H1 (cell line): ENCODE measurements around the gene NGFR. TPM values are rescaled to one million over a fixed set of nuclear protein-coding genes. Genes with fewer than 3 reads are reported as not detected.
A peak's percentile ranks its signal among the peaks of the same experiment; 100 is the strongest.

ENCODE experiments used
- CTCF ChIA-PET: fragments of 300-600 bp; sonication (Branson Sonifier 250); formaldehyde crosslinking; loops from one replicate; lab custom pipeline; 2021; ENCODE audit not compliant: partially characterized antibody; lab: Charles Lee
- POLR2A ChIA-PET: fragments of 300-600 bp; sonication (Branson Sonifier 250); formaldehyde crosslinking; loops from one replicate; lab custom pipeline; 2021; ENCODE audit warnings: inconsistent platforms; ENCODE audit not compliant: partially characterized antibody; lab: Charles Lee
- DNase-seq, 2 experiments: peaks; one replicate each; pipeline versions ENCODE4 v3.0.0 to v3.0.0-alpha.2; 2010 to 2022; ENCODE audit warnings: low spot score in 2 of 2, low read depth in 1 of 2, mixed read lengths in 1 of 2
- FAIRE-seq: peaks from 2 replicates; lab custom pipeline; 2011; peaks lifted over from hg19 to GRCh38; lab: Jason Lieb, UNC
- H2AFZ ChIP-seq: 2 replicates; pipeline ENCODE4 v1.8.1; 2012; ENCODE audit warnings: low read length, inconsistent platforms
- H2AK5ac ChIP-seq: 2 replicates; pipeline ENCODE4 v1.6.1; 2013; ENCODE audit warnings: low read depth, low read length
- H2BK120ac ChIP-seq: replicated peaks from 2 replicates; pipeline ENCODE3; 2013; ENCODE audit warnings: low read depth, low read length, inconsistent platforms
- H2BK12ac ChIP-seq: 2 replicates; pipeline ENCODE4 v1.6.1; 2013; ENCODE audit warnings: low read depth, low read length
- H2BK15ac ChIP-seq: 2 replicates; pipeline ENCODE4 v1.6.1; 2013; ENCODE audit warnings: low read length
- H2BK20ac ChIP-seq: 2 replicates; pipeline ENCODE4 v1.6.1; 2013; ENCODE audit warnings: low read length
- H2BK5ac ChIP-seq: 2 replicates; pipeline ENCODE4 v1.6.1; 2013; ENCODE audit warnings: low read depth, low read length
- H3K14ac ChIP-seq: 2 replicates; pipeline ENCODE4 v1.6.1; 2013; ENCODE audit warnings: inconsistent platforms; ENCODE audit not compliant: insufficient read length
- H3K18ac ChIP-seq: 2 replicates; pipeline ENCODE4 v1.6.1; 2013; ENCODE audit warnings: low read length; ENCODE audit errors: extremely low read depth
- H3K23ac ChIP-seq: 2 replicates; pipeline ENCODE4 v1.6.1; 2013; ENCODE audit warnings: inconsistent platforms; ENCODE audit not compliant: insufficient read length
- H3K23me2 ChIP-seq: 2 replicates; pipeline ENCODE4 v1.6.1; 2013; ENCODE audit warnings: low read depth, low read length
- H3K27ac ChIP-seq: 2 replicates; pipeline ENCODE4 v1.6.1; 2011; ENCODE audit warnings: low read depth, low read length, inconsistent platforms
- H3K27me3 ChIP-seq, 4 experiments: replicated peaks in 1 of 4; 1 replicate in 1 of 4; 2 replicates in 3 of 4; pipeline versions ENCODE4 v1.6.1 to v1.8.1; 2011 to 2013; ENCODE audit warnings: low read length in 3 of 4, mild to moderate bottlenecking in 3 of 4, inconsistent platforms in 2 of 4, mixed read lengths in 2 of 4, moderate library complexity in 1 of 4; ENCODE audit not compliant: control insufficient read depth in 3 of 4, insufficient read depth in 3 of 4; ENCODE audit errors: extremely low read depth in 1 of 4
- H3K36me3 ChIP-seq, 4 experiments: 2 replicates each; pipeline versions ENCODE4 v1.6.1 to v1.8.1; 2011 to 2013; ENCODE audit warnings: mild to moderate bottlenecking in 4 of 4, low read length in 3 of 4, moderate library complexity in 2 of 4, control low read depth in 1 of 4, inconsistent platforms in 1 of 4; ENCODE audit not compliant: insufficient read depth in 4 of 4, control insufficient read depth in 2 of 4
- H3K4ac ChIP-seq: replicated peaks from 2 replicates; pipeline ENCODE3; 2013; ENCODE audit warnings: low read length, low read depth, mixed read lengths, inconsistent platforms; ENCODE audit not compliant: insufficient read length
- H3K4me1 ChIP-seq, 4 experiments: replicated peaks in 1 of 4; 1 replicate in 1 of 4; 2 replicates in 3 of 4; pipeline versions ENCODE4 v1.6.1 to v1.8.1; 2011 to 2013; ENCODE audit warnings: low read length in 3 of 4, inconsistent platforms in 2 of 4, mixed read lengths in 1 of 4; ENCODE audit not compliant: insufficient read depth in 4 of 4, control insufficient read depth in 3 of 4
- H3K4me2 ChIP-seq, 2 experiments: 2 replicates each; pipeline versions ENCODE4 v1.6.1 to v1.8.1; 2011 to 2013; ENCODE audit warnings: low read depth in 2 of 2, low read length in 2 of 2, control low read depth in 1 of 2, inconsistent platforms in 1 of 2, mild to moderate bottlenecking in 1 of 2; ENCODE audit not compliant: insufficient read depth in 1 of 2
- H3K4me3 ChIP-seq, 4 experiments: fragments of 200-600, 300-600 bp in 1 of 4; sonication (generic), shearing (Covaris generic), sonication (Bioruptor Twin) in 1 of 4; 2 replicates each; pipeline versions ENCODE4 v1.5.1 to v1.8.1; 2011 to 2016; ENCODE audit warnings: low read length in 4 of 4, low read depth in 3 of 4, control low read depth in 2 of 4, inconsistent platforms in 2 of 4, mild to moderate bottlenecking in 2 of 4, mixed read lengths in 1 of 4, moderate library complexity in 1 of 4; ENCODE audit not compliant: insufficient read depth in 2 of 4; ENCODE audit errors: extremely low read depth in 1 of 4
- H3K56ac ChIP-seq: replicated peaks from 2 replicates; pipeline ENCODE3; 2013; ENCODE audit warnings: low read depth, mild to moderate bottlenecking, mixed read lengths, low read length, inconsistent platforms; ENCODE audit not compliant: insufficient read length
- H3K79me1 ChIP-seq: 2 replicates; pipeline ENCODE4 v1.6.1; 2013; ENCODE audit warnings: low read depth, low read length, control low read depth
- H3K79me2 ChIP-seq, 2 experiments: 2 replicates each; pipeline versions ENCODE4 v1.6.1 to v1.8.1; 2012 to 2013; ENCODE audit warnings: low read length in 2 of 2, mild to moderate bottlenecking in 2 of 2, inconsistent platforms in 1 of 2; ENCODE audit not compliant: insufficient read depth in 2 of 2, control insufficient read depth in 1 of 2
- H3K9ac ChIP-seq, 4 experiments: replicated peaks in 1 of 4; 1 replicate in 1 of 4; 2 replicates in 3 of 4; pipeline versions ENCODE4 v1.6.1 to v1.8.1; 2011 to 2013; ENCODE audit warnings: low read depth in 3 of 4, low read length in 3 of 4, control low read depth in 2 of 4, mild to moderate bottlenecking in 2 of 4, moderate library complexity in 2 of 4, inconsistent platforms in 1 of 4; ENCODE audit errors: extremely low read depth in 1 of 4
- H3K9me3 ChIP-seq, 2 experiments: 2 replicates each; pipeline versions ENCODE4 v1.6.1 to v1.8.1; 2012 to 2013; ENCODE audit warnings: mild to moderate bottlenecking in 2 of 2, moderate library complexity in 2 of 2, control low read depth in 1 of 2, inconsistent platforms in 1 of 2, low read depth in 1 of 2, low read length in 1 of 2, mixed read lengths in 1 of 2; ENCODE audit not compliant: insufficient read depth in 2 of 2
- H4K20me1 ChIP-seq, 2 experiments: replicated peaks in 1 of 2; 2 replicates each; pipeline versions ENCODE3 to v1.8.1; 2011 to 2013; ENCODE audit warnings: inconsistent platforms in 2 of 2, low read length in 2 of 2, mild to moderate bottlenecking in 1 of 2; ENCODE audit not compliant: insufficient read depth in 2 of 2, control insufficient read depth in 1 of 2
- H4K5ac ChIP-seq: 2 replicates; pipeline ENCODE4 v1.6.1; 2013; ENCODE audit warnings: low read length, low read depth, mixed read lengths, inconsistent platforms; ENCODE audit not compliant: insufficient read length
- H4K8ac ChIP-seq: 2 replicates; pipeline ENCODE4 v1.8.0; 2013; ENCODE audit warnings: mild to moderate bottlenecking, moderate library complexity, low read length, inconsistent platforms; ENCODE audit not compliant: insufficient read depth; ENCODE audit errors: extremely low read depth
- H4K91ac ChIP-seq: replicated peaks from 2 replicates; pipeline ENCODE3; 2013; ENCODE audit warnings: low read length, mixed read lengths, inconsistent platforms; ENCODE audit not compliant: insufficient read length
- ASH2L ChIP-seq: fragments of 200-600, 300-600 bp; sonication (generic); IDR thresholded peaks from one replicate; pipeline ENCODE4 v1.7.1; 2017; ENCODE audit warnings: low read length
- CBX5 ChIP-seq: fragments of 300-800, 300-1000 bp; sonication (generic); IDR thresholded peaks from 2 replicates; pipeline ENCODE4 v1.7.1; 2016; ENCODE audit warnings: antibody characterized with exemption, low read length, low read depth
- CBX8 ChIP-seq: fragments of 300-800, 300-1000 bp; sonication (generic); IDR thresholded peaks from 2 replicates; pipeline ENCODE4 v1.7.1; 2016; ENCODE audit warnings: low read depth, low read length, borderline replicate concordance
- CEBPB ChIP-seq: IDR thresholded peaks from 2 replicates; pipeline ENCODE4 v1.6.1; 2012; ENCODE audit warnings: low read depth, low read length
- CTBP2 ChIP-seq: IDR thresholded peaks from 2 replicates; pipeline ENCODE4 v1.7.0; 2011; ENCODE audit warnings: borderline replicate concordance, mild to moderate bottlenecking, moderate library complexity, mixed read lengths, low read length; ENCODE audit not compliant: insufficient read depth, insufficient read length
- CTCF ChIP-seq, 3 experiments: IDR thresholded peaks; 1 replicate in 2 of 3; 2 replicates in 1 of 3; pipeline versions ENCODE4 v1.5.1 to v1.6.1; 2011; ENCODE audit warnings: low read length in 3 of 3, mild to moderate bottlenecking in 3 of 3, inconsistent platforms in 2 of 3, low read depth in 1 of 3, moderate library complexity in 1 of 3; ENCODE audit not compliant: insufficient read depth in 1 of 3; ENCODE audit errors: control extremely low read depth in 1 of 3
- EGR1 ChIP-seq: IDR thresholded peaks from 2 replicates; pipeline ENCODE4 v1.6.1; 2011; ENCODE audit warnings: low read depth, low read length, borderline replicate concordance
- GTF2F1 ChIP-seq: IDR thresholded peaks from 2 replicates; pipeline ENCODE4 v1.6.1; 2012; ENCODE audit warnings: low read depth, low read length, improper control_type of control experiment, borderline replicate concordance
- JUND ChIP-seq: IDR thresholded peaks from 2 replicates; pipeline ENCODE4 v1.6.1; 2011; ENCODE audit warnings: mild to moderate bottlenecking, improper control_type of control experiment, low read length
- SRF ChIP-seq: IDR thresholded peaks from 2 replicates; pipeline ENCODE4 v1.6.1; 2011; ENCODE audit warnings: mild to moderate bottlenecking, low read depth, low read length, moderate library complexity
- TCF12 ChIP-seq: IDR thresholded peaks from 2 replicates; pipeline ENCODE4 v1.6.1; 2011; ENCODE audit warnings: low read depth, mild to moderate bottlenecking, low read length
- WGBS, 2 experiments: shearing (Covaris generic) in 1 of 2; methylation state at CpG; one replicate each; pipeline versions ENCODE4 v1.1.6 to v1.1.7; 2013 to 2015; ENCODE audit warnings: low lambda C conversion rate in 2 of 2, mixed read lengths in 2 of 2, inconsistent platforms in 1 of 2, low coverage in 1 of 2, missing lambda C conversion rate in 1 of 2; ENCODE audit not compliant: insufficient replicate concordance in 2 of 2, insufficient coverage in 1 of 2, insufficient read length in 1 of 2; ENCODE audit errors: extremely low coverage in 1 of 2, missing lambda C conversion rate in 1 of 2; 5-methylcytosine and 5-hydroxymethylcytosine counted together
- polyA plus RNA-seq, 7 experiments: library from polyadenylated mRNA; depleted of rRNA in 3 of 7; stranded (reverse) in 5 of 7; unstranded in 2 of 7; fragments of >200 nt in 5 of 7; fragments of 200-250 nt in 2 of 7; gene quantifications; 1 replicate in 5 of 7; 2 replicates in 1 of 7; 4 replicates in 1 of 7; pipeline versions ENCODE4 v1.2.1 to v1.2.3, GENCODE V29; 2011 to 2013; ENCODE audit warnings: missing spikeins in 2 of 7, mixed read lengths in 2 of 7
- total RNA-seq: library from RNA; stranded (reverse); fragmentation: NEBNext Ultra II Directional; extraction: Animal tissue kit (Norgen Biotek cat#: 25700); gene quantifications from 2 replicates; pipeline ENCODE4 v1.2.1, GENCODE V29; 2021

The NGFR gene
- total and polyA plus RNA-seq, 2 of the 8 experiments (the other 6 are each of a cell fraction or from before 2014, with no cell fraction given): 8.1 to 10.3 TPM

DNA sequence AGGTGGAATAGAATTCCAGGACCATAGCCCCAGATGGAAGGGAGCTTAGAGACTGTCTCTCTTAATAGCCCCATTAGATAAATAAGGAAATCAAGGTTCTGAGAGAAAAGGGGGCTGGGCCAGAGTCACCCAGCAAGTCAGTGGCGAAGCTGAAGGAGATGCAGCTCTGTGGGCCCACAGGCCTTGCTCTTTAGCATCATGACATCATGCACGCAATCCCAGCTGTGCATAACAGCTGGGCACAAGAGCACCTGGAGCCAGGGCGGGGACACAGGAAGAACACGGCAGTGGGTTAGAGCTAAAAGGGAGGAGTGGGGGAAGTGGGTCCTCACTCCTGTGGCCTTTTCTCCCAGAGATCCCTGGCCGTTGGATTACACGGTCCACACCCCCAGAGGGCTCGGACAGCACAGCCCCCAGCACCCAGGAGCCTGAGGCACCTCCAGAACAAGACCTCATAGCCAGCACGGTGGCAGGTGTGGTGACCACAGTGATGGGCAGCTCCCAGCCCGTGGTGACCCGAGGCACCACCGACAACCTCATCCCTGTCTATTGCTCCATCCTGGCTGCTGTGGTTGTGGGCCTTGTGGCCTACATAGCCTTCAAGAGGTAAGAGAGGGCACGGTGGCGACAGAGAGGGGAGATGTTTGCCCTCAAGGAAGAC lies 15.1 kb downstream of the NGFR start:
- Histone ChIP-seq H4K91ac (no peak overlapping the region), H4K20me1 (no peaks in the 10 kb centered on the region), H3K23me2 (peaks cover 2% of the 10 kb centered on the region; the same call in 1 of the 2 replicates), H3K27ac (no peak overlapping the region), H2BK20ac (no peak overlapping the region), H3K9ac (no peak overlapping the region), H3K79me2 (no peaks in the 10 kb centered on the region), H4K8ac (no peak overlapping the region), H2BK120ac (no peak overlapping the region), H3K9me3 (no peaks in the 10 kb centered on the region), H3K4me3 (no peak overlapping the region), H3K23ac (no peak overlapping the region), H3K4me1 (peaks cover 12 to 56% (median 36%) of the 10 kb centered on the region in 4 experiments), H3K4ac (no peak overlapping the region), H4K5ac (no peak overlapping the region), H2AFZ (no peak overlapping the region), H3K4me2 (no peak overlapping the region), H3K14ac (no peak overlapping the region), H3K56ac (no peak overlapping the region), H2AK5ac (no peak overlapping the region), H3K79me1 (no peaks in the 10 kb centered on the region), H2BK15ac (peak overlapping the region; percentile 78; the same call in 1 of the 2 replicates), H2BK12ac (no peak overlapping the region), H2BK5ac (no peak overlapping the region; the same call in 1 of the 2 replicates), H3K27me3 (peaks cover 0 to 2% (median 0%) of the 10 kb centered on the region in 4 experiments; a peak in 1 of 7 replicates), H3K18ac (no peak overlapping the region), H3K36me3 (no peaks in the 10 kb centered on the region; a peak in 1 of 8 replicates)
- ChIA-PET CTCF (interaction anchor here (0.9 to 15.4 kb wide), 8 partner anchors 12 to 101 kb away, joined by 3 to 210 read pairs (median 51); partner anchors contain the start of gene NGFR), POLR2A (no interaction called here)
- FAIRE-seq: no peak
- no peak for DNase-seq
- 94% methylated on average over 11 of the region's 13 CpGs; no CpG with 5 or more reads in 1 of the 2 experiments for WGBS, 2 experiments
- TF ChIP-seq JUND (no peak), EGR1 (no peak), CBX5 (no peak), CTBP2 (no peak), GTF2F1 (no peak), SRF (no peak), CBX8 (no peak), ASH2L (no peak), CEBPB (no peak), TCF12 (no peak), CTCF (IDR thresholded peaks at IDR 0.05; ENCODE audit: control extremely low read depth in 1 of 3, insufficient read depth in 1 of 3, low read depth in 1 of 3, low read length in 3 of 3) (no peak)
